ENCODE measurements around the gene SPOUT1.

Gene SPOUT1

DNA sequence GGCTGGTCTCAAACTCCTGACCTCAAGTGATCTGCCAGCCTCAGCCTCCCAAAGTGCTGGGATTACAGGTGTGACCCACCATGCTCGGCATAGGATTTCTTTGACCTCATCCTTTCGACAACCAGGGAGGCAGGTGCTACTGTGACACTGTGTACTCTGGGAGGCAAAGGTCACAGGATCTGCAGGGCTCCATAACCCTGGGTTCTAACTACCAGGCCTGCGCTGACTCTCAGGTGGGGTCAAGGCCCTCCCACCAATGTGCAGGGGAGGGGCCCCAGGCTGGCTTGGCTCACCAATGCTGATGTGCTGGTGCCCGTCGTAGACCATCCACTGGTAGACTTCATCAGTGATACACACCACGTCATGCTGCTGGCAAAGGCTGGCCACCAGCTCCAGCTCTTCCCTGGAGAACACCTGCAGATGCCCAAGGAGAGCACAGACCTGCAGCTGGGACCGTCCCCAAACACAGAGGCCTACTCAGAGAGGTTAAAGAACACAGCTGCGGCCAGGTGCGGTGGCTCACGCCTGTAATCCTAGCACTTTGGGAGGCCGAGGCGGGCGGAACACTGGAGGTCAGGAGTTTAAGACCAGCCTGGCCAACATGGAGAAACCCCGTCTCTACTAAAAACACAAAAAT, 7.0 kb upstream of the SPOUT1 start:
- no peak for DNase-seq (ENCODE audit: low read depth)

DNA sequence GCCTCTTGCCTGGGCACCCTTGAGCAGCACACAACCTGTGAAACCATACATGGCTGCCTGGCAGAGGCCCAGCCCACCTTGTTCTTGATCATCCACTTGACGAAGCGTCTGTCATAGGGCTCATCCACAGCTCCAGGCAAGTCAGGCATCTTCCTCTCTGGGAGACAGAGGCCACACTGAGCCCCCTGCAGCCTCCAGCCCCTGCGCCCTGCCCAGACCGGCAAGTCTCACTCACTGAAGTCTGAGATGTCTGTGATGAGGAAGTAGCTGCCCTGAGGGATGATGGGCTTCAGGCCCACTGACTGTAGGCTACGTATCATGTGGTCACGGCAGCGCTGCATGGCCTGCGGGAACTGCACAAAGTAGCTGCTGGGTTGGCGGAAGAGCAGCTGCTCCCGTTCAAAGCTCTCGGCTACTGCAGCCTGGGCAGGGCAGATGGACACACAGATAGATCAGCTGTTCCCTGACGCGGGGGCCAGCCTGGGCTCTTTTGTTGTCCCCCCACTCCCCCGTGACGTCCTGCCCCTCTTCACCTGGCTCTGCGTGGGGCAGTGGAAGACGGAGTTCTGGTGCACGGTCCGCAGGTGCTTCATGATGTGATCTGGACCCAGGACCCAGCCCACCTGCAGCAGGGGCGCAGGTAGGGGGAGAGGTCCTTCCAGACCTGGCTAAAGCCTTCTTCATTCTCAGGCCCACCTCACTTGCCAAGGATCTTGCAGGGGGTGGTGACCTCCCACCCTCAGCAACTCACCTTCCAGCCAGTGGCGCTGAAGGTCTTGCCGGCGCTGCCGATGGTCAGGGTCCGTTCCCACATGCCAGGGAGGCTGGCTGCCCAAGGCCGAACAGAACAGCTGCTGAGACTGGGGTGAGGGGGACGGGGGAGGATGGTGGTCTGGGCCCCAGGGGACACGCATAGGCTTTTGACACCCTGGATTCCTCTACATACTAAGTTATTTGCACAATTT, 5.9 kb upstream of the SPOUT1 start:
- DNase-seq (ENCODE audit: low read depth) = no peak

DNA sequence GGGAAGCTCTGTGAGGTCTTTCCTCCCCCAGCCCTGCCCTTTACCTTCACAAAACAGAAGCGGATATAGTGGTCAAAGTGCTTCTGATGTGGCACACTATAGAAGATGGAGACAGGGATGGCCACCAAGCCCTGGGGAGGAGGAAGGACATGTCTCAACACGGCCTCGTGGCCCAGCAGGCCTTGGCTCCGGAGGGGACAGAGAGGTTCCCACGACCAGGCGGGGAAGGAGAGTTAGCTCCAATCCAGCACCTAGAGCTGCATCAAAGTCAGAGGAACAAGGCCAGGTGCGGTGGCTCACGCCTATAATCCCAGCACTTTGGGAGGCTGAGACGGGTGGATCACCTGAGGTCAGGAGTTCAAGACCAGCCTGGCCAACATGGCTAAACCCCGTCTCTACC, 4.1 kb upstream of the SPOUT1 start:
- no peak for DNase-seq (ENCODE audit: low read depth)

DNA sequence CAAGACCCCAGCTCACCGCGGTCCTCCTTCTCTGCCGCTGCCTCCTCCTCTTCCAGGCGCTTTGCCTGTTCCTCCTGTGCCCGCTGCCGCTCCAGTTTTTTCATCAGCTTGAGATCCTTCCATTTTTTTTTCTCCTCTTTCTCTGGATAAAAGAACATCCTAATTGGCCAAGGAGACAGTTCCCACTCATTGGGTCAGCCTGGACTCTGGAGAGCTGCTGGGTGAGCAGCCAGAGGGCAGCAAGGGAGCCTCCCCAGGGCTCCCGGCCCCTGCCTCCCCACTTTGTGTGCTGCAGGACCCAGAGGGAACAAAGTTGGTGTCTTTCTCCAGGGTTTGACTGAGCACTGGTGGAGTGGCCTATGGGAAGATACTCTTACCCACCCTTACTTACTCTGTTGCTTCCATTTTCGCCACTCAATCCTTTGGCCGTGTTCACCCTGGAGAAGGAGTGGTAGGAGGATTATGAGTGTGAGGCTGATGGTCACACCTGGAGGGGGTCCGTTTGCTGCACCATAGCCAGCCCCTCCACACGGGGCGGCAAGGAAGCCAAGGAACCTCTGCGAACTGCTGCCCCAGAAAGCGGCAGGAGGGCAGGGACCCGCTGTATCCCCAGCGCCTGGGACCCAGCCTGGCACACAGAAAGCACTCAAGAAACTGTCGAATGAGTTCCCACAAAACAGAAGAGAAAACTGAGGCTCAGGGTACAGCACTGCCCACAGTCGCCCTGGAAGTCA, 708 bp downstream of the SPOUT1 start:
- DNase-seq (ENCODE audit: low read depth) = no peak

DNA sequence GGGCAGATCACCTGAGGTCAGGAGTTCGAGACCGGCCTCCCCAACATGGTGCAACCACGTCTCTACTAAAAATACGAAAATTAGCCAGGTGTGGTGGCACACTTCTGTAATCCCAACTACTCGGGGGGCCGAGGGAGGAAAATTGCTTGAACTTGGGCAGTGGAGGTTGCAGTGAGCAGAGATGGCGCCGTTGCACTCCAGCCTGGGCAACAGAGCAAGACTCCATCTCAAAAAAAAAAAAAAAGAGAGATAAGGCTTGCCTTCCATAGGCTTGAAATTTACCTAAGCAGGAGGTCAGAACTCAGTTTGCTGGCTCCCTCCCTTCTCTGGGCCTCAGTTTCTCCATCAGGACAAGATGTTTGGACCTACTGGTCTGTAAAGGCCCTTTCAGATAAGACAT, 1.3 kb downstream of the SPOUT1 start:
- no peak for DNase-seq (ENCODE audit: low read depth)

DNA sequence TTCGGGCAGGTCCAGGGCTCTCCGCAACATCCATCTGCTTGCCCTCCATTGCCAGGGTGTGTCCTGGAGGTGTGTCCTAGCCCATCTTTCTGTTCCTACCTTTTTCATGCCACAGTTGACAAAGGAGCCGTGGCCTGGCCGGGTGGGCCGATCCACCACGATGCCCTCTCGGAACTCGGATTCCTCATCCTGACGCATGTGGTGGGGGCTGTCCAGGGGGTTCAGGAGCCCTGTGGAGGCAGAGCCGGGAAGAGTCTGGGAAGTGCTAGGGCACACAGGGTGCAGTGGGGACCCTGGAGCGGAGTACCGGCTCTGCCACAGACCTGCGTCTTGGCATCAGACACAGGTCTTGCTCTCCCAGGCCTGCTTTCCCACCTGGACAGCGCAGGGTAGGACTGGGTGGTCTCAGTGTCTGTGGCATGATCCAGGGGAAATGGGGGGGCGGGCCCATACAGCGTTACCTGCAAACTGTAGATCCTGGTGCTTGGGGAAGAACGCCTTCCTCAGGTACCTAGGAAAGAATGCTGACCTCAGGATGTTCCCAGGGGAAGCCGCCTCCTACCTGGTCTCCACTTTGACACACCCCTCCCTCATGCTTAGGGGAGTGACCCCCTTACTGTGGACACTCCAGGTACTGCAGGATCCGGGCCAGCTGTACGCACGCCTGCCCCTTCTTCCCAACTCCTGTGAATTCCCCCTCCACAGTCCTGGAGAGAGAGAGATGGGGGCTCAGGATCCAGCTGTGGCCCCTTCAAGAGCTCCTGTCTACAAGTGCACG, 3.5 kb downstream of the SPOUT1 start:
- DNase-seq (ENCODE audit: low read depth) = no peak

DNA sequence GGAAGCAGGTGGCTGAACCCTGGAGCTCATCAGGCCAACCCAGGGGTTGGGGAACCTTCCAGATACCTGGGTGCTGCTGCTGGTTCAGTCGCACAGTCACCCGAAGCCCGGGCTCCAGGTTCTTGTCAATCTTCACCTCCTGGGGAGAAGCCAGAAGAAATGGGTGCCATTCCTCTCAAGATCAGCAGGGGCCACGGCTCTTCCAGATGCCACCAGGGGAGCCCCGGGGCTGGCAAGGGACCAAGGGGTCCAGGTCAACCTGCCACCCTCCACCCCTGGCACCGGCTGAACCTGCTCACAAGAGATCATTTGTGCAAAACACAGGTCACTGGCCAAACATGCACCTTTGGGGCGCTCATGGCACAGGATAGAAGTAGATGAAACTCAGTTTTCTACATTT, 4.7 kb downstream of the SPOUT1 start:
- no peak for DNase-seq (ENCODE audit: low read depth)

DNA sequence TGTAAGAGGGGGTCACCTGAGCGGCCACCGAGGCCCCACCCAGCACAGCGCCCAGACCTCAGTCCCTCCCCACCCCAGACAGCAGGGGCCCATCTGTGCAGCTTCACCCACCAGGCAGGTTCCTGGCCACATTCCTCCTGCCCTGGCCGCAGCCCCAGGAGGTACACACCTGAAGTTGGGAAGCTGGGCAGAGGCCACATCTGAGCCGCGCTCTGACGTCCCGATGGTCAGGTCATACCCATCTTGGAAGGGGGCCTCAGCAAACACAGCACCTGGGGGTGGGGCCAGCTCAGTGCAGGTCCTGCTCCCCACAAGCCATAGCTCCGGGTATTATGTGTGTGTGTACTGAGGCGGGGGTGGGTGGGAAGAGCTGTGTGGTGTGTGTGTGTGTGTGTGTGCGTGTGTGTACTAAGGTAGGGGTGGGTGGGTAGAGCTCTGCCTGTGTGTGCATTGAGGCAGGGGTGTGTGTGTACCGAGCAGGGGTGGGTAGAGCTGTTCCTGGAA, 5.6 kb downstream of the SPOUT1 start:
- DNase-seq (ENCODE audit: low read depth) = no peak

DNA sequence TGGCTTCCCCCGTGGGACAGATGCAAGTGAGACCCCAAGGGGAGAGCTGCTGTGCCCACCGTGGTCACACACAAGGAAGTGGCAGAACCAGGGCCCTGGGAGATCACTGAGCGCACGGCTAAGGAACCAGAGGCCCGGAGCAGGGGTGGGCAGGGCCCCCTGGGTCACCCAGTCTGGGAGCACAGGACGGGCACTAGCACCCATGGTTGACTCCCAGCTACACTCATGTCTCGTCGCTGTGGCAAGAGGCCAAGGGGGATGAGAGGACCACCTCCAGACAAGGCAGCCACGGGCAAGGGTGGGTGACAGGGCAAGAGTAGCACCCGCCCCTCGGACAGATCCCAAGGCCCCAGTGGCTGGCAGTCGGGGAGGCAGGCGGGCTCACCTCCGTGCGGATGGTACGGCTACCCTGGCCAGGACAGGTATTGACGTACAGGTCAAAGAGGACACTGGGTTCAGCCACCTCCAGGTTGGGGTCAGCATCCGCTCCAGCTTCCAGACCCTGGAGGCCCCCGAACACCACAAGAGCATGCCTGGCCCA, 6.2 kb downstream of the SPOUT1 start:
- no peak for DNase-seq (ENCODE audit: low read depth)

DNA sequence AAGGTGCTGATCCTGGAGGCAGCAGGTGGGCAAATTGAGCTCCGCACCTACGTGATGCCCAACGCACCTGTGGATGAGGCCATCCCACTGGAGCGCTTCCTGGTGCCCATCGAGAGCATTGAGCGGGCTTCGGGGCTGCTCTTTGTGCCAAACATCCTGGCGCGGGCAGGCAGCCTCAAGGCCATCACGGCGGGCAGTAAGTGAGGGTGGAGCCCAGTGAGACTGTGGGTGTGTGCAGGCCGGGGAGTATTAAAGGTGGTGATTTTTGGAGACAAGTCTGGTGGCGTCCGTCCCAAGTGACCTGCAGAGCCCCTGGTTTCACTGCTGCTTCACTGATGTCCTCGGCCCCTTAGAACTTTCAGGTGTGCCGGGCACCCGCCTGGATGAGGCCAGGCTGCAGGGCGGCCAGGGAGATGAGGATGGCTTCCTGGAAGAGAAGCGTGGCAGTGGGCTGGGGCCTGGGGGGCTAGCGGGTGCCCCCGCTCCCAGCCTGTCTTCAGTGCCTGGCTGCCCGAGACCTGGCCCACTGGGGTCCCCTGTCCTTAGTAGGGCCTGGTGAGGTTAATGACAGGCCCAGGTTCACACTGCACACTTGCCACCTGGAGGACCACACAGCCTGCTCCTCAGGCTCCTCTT, 7.1 kb downstream of the SPOUT1 start:
- no peak for DNase-seq (ENCODE audit: low read depth)

DNA sequence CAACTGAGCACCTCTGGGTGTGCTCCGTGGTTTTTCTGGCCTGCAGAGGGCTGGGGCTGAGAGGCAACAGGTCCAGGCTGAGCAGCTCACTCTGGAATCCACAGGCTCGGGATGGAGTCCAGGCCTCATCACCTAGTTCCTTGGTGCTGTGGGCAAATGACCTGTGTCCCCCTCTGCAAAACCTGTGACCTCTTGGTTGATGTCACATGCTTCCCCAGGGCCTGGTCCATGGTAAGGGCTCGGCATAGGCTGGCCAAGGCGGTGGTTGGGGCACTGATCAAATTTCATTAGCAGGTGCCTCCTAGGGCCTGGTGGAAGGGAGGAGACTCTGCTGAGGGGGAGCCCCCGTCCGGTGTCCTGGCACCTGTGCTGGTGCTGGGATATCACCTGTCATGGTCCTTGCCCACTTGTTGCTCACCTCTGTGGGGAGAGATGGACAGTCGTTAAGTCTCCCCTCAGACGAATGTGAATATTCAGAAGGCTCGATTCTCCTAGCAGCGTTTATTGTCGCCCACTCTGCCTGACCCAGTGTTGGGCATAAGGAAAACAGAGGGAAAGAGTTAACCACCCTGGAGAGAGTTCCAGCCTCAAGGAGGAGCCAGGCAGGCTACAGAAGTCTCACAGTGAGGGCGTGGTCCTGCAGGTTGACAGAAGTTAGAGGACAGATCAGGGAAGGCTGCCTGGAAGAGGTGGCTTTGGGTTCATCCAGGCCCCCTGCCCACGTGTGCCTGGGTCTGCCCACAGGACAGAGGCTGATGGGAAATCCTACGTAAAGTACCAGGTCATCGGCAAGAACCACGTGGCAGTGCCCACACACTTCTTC, 7.8 kb downstream of the SPOUT1 start:
- DNase-seq (ENCODE audit: low read depth) = no peak

DNA sequence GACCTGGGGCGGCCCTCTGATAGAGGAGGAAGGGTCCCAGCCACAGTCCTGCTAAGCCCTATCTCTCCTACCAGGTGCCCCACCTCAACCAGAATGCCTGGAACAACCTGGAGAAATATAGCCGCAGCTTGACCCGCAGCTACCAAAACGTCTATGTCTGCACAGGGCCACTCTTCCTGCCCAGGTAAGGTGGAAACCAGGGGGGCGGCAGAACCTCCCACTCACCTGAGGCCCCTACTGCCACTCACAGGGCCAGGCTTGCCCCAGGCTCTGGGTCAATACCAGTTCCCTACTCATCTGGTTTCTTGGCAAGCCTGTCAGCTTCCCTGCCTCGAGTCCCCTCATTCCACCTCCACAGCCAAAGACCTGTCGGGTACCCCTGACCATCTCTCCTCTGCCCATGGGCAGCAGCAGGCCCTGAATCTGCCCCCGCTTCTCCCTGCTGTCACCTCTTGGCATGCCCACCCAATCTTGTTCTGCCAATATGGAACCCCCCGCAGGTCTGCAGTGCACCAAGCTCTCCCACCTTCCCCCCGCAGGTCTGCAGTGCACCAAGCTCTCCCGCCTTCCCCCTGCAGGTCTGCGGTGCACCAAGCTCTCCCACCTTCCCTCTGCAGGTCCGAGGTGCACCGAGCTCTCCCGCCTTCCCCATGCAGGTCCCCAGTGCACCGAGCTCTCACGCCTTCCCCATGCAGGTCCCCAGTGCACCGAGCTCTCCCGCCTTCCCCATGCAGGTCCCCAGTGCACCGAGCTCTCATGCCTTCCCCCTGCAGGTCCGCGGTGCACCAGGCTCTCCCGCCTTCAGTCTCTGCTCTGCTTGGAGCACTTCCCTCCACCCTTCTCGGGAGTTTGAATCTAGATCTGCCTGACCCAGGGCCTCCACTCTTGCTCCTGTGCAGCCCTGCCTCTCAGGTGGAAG, 8.7 kb downstream of the SPOUT1 start:
- DNase-seq (ENCODE audit: low read depth) = no peak

DNA sequence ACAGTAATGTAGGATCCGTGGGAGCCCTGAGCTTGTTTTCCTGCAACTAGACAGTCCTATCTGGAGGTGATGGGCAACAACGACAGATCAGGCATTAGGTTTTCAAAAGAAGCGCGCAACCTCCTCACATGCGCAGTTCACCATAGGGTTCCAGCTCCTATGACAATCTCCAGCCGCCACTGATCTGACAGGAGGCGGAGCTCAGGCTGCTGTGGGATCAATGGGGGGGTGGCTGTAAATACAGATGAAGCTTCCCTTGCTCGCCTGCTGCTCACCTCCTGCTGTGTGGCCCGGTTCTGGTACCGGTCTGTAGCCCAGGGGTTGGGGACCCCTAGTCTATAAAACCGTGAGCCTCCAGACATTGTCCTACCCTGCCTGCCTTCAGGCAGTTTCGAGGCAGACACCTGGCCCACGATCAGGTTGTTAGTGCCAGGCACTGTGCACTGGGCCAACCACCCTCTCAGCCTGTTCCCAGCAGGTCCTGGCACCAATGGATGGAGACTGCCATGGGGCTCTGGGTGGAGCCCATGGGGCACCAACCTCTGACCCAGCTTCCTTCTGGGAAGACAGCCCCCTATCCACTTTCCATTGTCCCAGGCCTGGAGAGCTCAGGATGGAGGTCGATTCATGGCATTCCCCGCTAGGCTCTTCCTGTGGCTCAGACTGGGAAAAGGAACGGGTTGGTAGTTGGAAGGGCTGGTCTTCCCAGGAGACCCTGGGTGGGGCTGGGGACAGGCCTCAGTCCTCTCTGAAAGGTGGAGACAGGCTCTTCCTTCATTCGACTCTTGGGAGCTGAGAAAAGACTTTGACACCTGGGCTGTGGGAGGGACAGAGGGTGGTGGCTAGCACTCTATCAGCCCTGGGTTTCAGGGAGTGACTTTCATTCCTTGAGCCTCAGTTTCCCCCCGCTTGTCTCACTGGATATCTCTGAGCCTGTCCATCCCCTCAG, 9.6 kb downstream of the SPOUT1 start:
- DNase-seq (ENCODE audit: low read depth) = no peak

DNA sequence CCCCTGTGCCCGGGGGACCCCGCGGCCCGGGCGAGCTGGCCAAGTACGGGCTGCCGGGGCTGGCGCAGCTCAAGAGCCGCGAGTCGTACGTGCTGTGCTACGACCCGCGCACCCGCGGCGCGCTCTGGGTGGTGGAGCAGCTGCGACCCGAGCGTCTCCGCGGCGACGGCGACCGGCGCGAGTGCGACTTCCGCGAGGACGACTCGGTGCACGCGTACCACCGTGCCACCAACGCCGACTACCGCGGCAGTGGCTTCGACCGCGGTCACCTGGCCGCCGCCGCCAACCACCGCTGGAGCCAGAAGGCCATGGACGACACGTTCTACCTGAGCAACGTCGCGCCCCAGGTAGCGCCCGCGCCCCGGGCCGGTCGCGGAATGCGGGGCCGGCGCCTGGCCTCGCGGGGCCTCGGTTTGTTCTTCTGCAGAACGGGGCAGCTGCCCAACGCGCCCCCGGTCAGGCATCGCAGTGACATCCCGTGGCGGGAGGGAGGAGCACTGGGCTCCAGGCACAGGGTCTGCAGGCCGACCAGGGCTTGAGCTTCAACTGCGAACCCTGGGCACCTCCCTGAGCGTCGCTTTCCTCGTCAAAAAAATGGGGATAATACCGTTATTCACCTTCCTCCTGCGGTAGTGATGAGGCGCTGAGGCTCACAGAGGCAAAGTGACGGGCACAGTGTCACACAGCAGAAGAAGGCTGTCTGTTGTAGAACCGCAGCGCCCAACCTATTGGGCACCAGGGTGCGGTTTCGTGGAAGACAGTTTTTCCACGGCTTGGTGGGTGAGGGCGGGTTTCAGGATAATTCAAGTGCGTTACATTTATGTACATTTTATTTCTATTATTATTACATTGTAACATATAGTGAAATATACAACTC, 10.5 kb downstream of the SPOUT1 start:
- DNase-seq (ENCODE audit: low read depth) = peak; percentile 35

DNA sequence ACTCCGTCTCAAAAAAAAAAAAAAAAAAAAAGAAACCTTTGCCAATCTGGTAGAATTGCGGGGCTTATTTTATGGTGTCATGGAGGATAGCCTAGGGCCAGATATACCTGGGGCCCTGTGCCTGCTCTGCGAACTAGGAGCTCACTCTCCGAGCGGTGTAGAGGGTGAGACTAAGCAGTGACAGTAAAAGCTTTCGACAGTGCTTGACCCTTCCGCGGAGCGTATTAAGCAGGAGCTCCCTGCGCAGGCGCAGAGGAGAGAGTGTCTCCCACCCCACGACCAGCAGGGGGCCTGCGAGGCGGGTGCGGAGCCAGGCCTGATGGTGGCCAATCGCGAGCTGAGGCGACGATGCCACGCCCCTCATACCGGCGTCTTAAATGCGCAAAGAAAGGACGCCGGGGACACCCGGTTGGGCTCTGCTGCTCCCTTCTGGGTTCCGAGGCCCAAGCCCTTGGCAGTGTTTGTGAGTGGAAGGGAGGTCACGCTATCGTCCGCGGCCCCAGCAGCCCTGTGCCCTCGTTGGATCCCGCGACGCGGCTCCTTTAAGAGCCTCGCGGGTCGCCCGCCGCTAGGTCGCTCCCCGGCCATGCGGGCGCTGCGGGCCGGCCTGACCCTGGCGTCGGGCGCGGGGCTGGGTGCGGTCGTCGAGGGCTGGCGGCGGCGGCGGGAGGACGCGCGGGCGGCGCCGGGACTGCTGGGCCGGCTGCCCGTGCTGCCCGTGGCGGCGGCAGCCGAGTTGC, 11.3 kb downstream of the SPOUT1 start, which contains the start of gene ENDOG:
ENDOG (plus strand) TSS at position 402 of the 740 bp plus-strand sequence; CDS start at position 587, 185 bp downstream.
- DNase-seq (ENCODE audit: low read depth) = peak; percentile 93

DNA sequence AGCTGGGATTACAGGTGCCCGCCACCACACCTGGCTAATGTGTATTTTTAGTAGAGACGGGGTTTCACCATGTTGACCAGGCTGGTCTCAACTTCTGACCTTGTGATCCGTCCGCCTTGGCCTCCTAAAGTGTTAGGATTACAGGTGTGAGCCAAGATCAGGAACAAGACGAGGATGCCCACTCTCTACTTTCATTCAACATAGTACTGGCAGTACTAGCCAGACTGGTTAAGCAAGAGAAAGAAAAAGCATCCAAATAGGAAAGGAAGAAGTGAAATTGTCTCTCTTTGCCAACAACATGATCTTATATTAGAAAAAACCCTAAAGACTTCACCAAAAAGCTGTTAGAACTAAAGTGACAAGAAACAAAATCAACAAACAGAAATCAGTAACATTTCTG, 18.7 kb downstream of the SPOUT1 start:
- DNase-seq (ENCODE audit: low read depth) = no peak
